Dermis blood vessel endothelial cell (primary cell): ENCODE data around the gene HCN1. TPM values are rescaled to one million over a fixed set of nuclear protein-coding genes. Genes with fewer than 3 reads are reported as not detected.

ENCODE experiments used
- DNase-seq: peaks from one replicate; pipeline ENCODE4 v3.0.0; 2010
- total RNA-seq: library from RNA; depleted of rRNA; stranded (reverse); fragments of >200 nt; gene quantifications from 2 replicates; pipeline ENCODE4 v1.2.3, GENCODE V29; 2014

The HCN1 gene
- total RNA-seq, 1 donor from 2014 or later: not detected

DNA sequence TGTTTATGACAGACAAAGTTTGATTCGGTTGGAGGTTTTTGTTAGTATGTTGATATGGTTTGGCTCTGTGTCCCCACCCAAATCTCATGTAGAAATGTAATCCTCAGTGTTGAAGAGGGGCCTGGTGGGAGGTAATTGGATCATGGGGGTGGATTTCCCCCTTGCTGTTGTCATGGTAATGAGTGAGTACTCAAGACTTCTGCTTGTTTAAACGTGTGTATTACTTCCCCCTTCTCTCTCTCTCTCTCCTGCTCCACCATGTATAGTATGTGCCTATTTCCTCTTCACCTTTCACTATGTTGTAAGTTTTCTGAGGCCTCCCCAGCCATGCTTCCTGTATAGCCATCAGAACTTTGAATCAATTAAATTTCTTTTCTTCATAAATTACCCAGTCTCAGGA lies 415.1 kb downstream of the HCN1 start:
- no peak for DNase-seq

DNA sequence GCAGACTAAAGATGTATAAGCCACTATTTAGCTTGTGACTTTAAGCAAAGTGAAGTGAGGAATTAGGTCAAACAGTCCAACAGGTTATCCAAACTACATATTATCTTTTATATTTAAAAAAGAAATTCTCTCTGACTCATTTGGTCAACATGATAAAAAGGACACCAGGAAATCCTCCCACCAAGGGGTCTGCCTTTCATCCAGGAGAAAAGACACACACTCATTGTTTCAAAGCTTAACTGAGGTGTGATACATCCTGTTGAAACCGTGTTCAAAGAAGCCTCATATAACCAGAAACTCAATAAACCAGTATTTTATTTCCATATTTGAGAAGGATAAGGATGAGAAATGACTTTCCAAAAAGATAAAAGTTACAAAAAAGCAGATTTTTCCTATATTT lies 417.1 kb downstream of the HCN1 start:
- no peak for DNase-seq

GRCh38 chr5:45277860-45278259 lies 418.3 kb downstream of the HCN1 start:
- no peak for DNase-seq

DNA sequence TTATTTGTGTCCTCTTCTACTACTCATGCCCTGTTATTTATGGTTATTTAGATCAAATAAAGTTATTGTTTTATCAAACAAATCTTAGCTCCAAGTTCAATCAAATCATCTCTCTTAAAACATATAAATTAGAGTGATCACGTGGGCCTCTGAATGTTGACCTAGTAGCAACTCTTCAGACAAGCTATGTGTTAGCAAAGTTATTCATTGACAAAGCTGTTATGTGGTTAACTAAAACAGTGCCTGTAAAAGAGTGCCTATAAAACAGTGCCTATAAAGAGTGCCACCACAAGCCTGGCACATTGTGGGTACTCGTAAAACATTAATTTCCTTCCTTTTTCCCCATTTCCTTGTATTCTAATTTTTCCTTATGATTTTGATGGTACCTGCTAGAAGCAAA lies 421.9 kb downstream of the HCN1 start:
- DNase-seq: no peak

- no peak for DNase-seq
Measured at GRCh38 chr5:45271626-45272025, 424.6 kb downstream of the HCN1 start.

DNA sequence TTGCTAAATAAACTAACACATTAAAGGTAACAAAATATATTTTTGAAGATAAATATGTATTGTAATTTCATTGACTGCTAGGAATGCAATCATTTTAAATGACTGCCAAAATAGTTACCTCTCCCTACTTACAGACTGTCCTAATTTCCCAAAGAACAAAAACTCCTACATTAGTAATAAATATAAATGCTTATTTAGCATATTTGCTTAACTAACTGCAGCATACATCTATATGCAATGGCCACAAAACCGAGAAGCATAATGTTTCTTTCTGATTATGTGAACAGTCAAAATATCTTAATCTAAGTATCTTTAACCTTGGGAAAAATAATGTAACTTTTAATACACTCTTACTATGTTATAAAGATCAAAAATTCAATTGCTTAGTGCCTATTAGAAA lies 431.7 kb downstream of the HCN1 start:
- no peak for DNase-seq

DNA sequence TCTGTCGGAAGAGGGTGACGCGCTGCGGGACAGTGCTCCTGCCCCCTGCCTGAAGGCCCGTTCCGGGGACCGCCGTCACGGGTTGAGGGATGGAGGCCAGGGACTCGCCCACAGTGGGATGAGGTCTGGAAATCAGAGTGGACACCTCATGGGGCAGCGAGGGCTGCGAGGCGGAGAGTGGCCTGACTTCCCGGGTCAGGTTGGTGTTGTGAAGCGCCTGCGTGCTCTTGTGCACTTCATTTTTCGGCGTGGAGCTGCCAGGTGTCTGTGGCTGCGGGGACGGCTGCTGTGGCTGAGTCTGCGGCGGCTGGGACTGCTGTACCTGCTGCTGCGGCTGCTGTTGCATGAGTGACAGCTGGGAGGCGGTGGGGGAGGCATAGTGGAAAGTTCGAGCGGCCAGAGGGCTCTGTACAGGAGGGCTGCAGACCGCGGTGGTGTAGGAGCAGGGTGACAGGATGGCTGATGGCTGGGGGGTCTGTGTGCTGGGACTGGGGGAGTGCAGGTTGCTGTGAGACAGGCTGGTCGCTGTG lies 434.1 kb downstream of the HCN1 start:
- DNase-seq: no peak

DNA sequence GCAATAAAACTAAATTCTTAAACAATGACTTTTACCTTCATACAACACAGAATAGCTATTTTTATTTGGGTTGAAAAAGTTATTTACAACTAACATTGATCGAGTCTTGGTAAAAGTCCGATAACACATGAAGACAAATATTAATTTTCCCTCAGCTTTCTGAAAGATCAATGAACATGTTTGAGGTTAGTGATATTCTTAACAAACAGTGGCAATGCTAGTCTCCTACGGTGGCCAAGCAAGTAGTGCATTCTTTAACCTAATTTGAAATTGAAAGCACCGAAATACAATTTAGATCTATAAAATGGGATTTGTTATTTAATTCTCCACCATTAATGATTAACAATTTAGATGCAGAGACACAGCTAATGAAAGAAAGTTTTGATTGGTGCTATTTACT lies 435.1 kb downstream of the HCN1 start:
- no peak for DNase-seq

DNA sequence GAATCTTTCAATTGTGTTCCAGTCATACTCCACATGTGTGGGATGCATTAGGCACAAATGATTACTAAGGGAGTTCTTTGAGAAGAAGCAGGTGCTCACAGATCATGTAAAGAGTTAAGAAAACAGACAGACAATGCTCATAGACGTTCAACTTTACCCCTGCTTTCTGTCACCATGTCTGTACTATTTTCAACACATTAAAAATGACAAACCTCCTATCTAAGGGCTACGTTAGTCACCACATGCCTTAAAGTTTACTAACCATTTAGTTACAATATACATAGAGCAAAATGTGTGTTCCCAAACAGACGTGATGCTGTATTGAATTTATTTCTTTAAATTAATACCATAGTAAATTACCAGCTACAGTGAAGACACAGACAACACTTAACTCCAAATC lies 435.9 kb downstream of the HCN1 start:
- DNase-seq: no peak

GRCh38 chr5:45252978-45253377 lies 443.2 kb downstream of the HCN1 start:
- no peak for DNase-seq

DNA sequence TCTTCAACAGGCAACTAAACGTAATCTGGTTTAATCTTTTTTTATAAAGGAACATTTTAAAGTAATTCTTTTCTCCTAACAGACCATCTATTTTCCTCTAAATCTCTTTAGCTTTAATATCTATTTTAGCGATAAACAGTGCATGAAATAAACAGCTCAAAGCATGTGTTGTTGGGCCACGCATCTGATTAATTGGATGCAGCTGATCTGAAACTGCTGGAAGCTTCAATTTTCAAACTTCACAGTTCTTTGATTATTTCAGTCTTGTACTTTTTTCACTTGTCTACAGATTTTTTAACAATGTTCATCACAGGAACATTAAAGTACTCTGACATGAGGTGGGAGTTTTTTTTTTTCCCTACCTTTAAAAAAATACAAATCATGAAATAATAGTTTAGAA lies 443.6 kb downstream of the HCN1 start:
- no peak for DNase-seq

DNA sequence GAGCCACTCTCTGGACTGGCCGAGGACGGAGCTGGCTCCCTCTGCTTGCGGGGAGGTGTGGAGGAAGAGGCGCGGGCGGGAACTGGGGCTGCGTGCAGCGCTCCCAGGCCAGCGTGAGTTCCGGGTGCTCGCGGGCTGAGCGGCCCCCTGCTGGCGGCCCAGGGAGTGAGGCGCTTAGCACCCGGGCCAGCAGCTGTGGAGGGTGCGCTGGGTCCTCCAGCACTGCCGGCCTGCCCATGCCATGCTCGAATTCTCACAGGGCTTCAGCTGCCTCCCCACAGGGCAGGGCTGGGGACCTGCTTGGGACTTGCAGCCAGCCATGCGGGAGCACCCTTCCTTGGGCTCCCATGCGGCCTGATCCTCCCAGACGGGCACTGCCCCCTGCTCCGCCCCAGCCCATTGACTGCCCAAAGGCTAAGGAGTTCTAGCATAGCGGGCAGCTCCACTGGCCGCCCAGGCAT lies 470.6 kb downstream of the HCN1 start:
- DNase-seq: no peak

GRCh38 chr5:45205403-45205961 lies 490.7 kb downstream of the HCN1 start:
- no peak for DNase-seq
